Body of pancreas (tissue), 4 donors: ENCODE data around the gene HAUS6. TPM values are rescaled to one million over a fixed set of nuclear protein-coding genes. Genes with fewer than 3 reads are reported as not detected.
"Not testable (repeated sequence)": the region's sequence is repeated elsewhere in the genome, so short reads cannot be mapped to it uniquely, and the experiment has no call there.

Experiments
- ATAC-seq: fragments of 150-250 bp; one replicate; pipeline ENCODE4 v1.9.1; 2016
- DNase-seq, 4 donors: peaks; one replicate each; pipeline ENCODE4 v3.0.0-alpha.2; 2019
- H3K27ac ChIP-seq, 4 donors: fragments of 200-600 bp; sonication (generic); 1 replicate in 3 of 4; 2 replicates in 1 of 4; pipeline versions ENCODE4 v1.5.1 to v1.6.1; 2016 to 2019; ENCODE audit warnings: mild to moderate bottlenecking in 1 of 4, mixed read lengths in 1 of 4, moderate library complexity in 1 of 4
- H3K27me3 ChIP-seq, 2 donors: fragments of 200-600 bp; sonication (generic); one replicate each; pipeline ENCODE4 v1.6.0; 2016; ENCODE audit warnings: mild to moderate bottlenecking in 1 of 2
- H3K36me3 ChIP-seq, 2 donors: fragments of 200-600 bp; sonication (generic); replicated peaks in 1 of 2; 2 replicates each; pipeline ENCODE4 v1.5.1; 2016; ENCODE audit warnings: low read depth in 2 of 2; ENCODE audit not compliant: insufficient read depth in 1 of 2
- H3K4me1 ChIP-seq: fragments of 200-600 bp; sonication (generic); one replicate; pipeline ENCODE4 v1.6.0; 2016
- H3K4me3 ChIP-seq, 2 donors: fragments of 200-600 bp; sonication (generic); 1 replicate in 1 of 2; 2 replicates in 1 of 2; pipeline ENCODE4 v1.5.1; 2016 to 2019
- H3K9me3 ChIP-seq, 3 donors: fragments of 200-600 bp; sonication (generic); 1 replicate in 2 of 3; 2 replicates in 1 of 3; pipeline ENCODE4 v1.5.1; 2016
- POLR2A ChIP-seq, 3 donors: fragments of 450-650 bp; IDR thresholded peaks; one replicate each; pipeline ENCODE4 v1.6.1; 2016; ENCODE audit warnings: antibody characterized with exemption in 3 of 3, mild to moderate bottlenecking in 2 of 3
- WGBS, 2 donors: methylation state at CpG; one replicate each; pipeline ENCODE4 v1.1.5; 2017; 5-methylcytosine and 5-hydroxymethylcytosine counted together
- intact Hi-C: fragments of 100-400 bp; cut with DNase I; formaldehyde crosslinking; loops from one replicate; pipeline ENCODE4 v1.15.1; 2023
- total RNA-seq, 2 donors: library from RNA; depleted of rRNA; stranded (reverse); fragments of >200 nt; gene quantifications; one replicate each; pipeline ENCODE4 v1.1.0, GENCODE V29; 2016
- TF ChIP-seq, protein P1 (sequence below), 7 experiments: fragments of 450-650 bp in 4 of 7; fragments of 200-600 bp in 3 of 7; sonication (generic) in 3 of 7; IDR thresholded peaks; one replicate each; pipeline ENCODE4 v1.5.1; 2016 to 2019; ENCODE audit warnings: antibody characterized with exemption in 7 of 7

HAUS6 gene
- total RNA-seq, 2 donors from 2014 or later, result 5.3 to 5.4 TPM

DNA sequence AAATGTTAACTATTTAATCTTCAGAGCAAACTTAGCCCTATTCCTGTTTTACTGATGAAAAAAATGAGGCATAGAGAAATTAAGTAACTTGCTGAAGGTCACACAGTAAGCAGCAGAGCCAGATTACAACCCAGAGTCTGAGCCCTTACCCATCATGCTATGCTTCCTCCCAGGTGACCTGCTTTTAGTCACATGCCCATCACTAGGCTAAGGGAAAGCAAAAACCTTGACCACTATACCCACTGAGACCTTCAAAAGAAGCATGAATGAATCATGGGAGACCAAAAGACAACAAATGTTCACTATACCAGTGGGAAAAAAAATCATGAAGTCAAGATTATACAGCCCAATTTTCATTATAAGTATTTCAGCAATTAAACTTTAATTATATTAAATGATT, 5.3 kb upstream of the HAUS6 start:
- H3K36me3 ChIP-seq, result no peaks in the 10 kb centered on the region
- no peak overlapping the region for H3K27ac ChIP-seq
- no peak for ATAC-seq
- TF ChIP-seq, protein P1, sequence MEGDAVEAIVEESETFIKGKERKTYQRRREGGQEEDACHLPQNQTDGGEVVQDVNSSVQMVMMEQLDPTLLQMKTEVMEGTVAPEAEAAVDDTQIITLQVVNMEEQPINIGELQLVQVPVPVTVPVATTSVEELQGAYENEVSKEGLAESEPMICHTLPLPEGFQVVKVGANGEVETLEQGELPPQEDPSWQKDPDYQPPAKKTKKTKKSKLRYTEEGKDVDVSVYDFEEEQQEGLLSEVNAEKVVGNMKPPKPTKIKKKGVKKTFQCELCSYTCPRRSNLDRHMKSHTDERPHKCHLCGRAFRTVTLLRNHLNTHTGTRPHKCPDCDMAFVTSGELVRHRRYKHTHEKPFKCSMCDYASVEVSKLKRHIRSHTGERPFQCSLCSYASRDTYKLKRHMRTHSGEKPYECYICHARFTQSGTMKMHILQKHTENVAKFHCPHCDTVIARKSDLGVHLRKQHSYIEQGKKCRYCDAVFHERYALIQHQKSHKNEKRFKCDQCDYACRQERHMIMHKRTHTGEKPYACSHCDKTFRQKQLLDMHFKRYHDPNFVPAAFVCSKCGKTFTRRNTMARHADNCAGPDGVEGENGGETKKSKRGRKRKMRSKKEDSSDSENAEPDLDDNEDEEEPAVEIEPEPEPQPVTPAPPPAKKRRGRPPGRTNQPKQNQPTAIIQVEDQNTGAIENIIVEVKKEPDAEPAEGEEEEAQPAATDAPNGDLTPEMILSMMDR (IDR thresholded peaks at IDR 0.05), result no peak
- no peaks in the 10 kb centered on the region for H3K4me1 ChIP-seq
- H3K4me3 ChIP-seq, result no peak overlapping the region
- no peaks in the 10 kb centered on the region for H3K9me3 ChIP-seq
- intact Hi-C loops, result no loop called here
- DNase-seq, result no peak
- no peaks in the 10 kb centered on the region for H3K27me3 ChIP-seq

DNA sequence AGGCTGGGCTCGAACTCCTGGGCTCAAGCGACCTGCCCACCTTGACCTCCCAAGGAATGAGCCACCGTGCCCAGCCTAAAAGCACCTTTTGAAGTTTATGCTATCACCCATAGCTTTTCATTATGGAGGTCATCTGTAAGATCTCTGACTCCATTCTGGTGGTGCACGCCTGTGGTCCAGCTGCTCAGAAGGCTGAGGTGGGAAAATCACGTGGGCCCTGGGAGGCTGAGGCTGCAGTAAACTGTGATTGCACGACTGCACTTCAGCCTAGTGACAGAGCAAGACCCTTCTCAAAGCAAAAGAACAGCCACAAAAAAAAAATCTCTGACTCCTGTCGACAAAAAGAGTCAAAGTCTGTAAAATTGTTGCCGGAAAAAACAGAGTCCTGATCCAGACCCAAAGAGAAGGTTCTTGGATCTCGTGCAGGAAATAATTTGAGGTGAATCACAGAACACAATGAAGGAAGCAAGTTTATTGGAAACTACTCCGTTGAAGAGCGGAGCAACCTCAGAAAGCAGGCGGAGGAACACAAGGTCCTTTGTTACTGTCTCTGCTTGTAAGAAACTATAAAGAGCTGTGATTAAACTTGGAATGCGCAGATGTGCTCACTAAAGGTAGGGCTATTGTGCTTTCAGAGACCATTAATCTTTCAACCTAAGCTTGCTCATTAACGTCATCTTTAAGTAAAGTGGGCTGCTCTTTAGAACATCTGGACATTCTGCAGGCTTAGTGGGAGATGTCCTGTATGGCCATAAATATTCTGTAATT, 2.0 kb upstream of the HAUS6 start:
- H3K27ac ChIP-seq, result no peak overlapping the region
- no peaks in the 10 kb centered on the region for H3K36me3 ChIP-seq
- intact Hi-C loops, result no loop called here
- H3K9me3 ChIP-seq, result no peaks in the 10 kb centered on the region
- no peak for DNase-seq
- WGBS, 2 donors, result 55 to 65% methylated on average over 14 of the region's 14 CpGs
- ATAC-seq, result no peak
- H3K4me1 ChIP-seq, result peaks cover 9% of the 10 kb centered on the region
- no peak overlapping the region for H3K4me3 ChIP-seq
- H3K27me3 ChIP-seq, result no peaks in the 10 kb centered on the region
- TF ChIP-seq POLR2A (IDR thresholded peaks at IDR 0.05), result no peak
- TF ChIP-seq, protein P1 (IDR thresholded peaks at IDR 0.05), result no peak

DNA sequence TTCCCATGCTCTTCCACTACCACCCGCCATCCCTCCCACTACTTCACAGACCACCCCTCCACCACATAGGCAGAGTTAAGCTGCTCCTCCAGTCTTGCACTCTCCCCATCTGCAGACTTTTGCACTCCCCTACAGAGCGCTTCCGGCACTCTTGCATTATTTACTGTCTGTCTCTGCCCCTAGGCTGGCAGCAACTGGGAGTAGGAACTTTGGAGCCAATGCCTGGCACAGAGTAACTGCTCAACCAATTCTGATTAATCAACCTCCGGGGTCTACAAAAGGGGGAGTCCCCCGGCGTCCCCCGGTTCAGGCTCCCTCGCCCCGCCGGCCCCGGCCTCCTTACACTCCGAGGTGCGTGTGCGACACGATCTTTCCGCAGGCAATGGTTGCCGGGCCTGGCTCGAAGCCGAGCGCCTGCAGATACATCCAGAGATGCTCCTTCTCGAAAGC, 498 bp downstream of the HAUS6 start:
- no peak for TF ChIP-seq POLR2A (IDR thresholded peaks at IDR 0.05)
- TF ChIP-seq, protein P1 (IDR thresholded peaks at IDR 0.05), result no peak
- ATAC-seq, result peak; percentile 9
- intact Hi-C loops, result no loop called here

DNA sequence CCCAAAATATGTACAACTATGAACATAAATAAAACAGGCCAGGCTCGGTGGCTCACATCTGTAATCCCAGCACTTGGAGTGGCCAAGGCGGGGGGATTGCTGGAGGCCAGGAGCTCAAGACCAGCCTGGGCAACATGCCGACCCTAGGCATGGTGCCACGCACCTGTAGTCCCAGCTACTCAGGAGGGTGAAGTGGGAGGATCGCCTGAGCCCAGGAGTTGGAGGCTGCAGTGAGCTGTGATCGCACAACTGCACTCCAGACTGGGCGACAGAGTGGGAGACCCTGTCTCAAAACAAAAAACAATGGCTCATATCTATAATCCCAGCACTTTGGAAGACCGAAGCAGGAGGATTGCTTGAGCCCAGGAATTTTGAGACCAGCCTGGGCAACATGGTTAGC, 1.5 kb downstream of the HAUS6 start:
- ATAC-seq (no peak), DNase-seq (no peak)
- Histone ChIP-seq H3K4me3 (no peak overlapping the region), H3K9me3 (no peaks in the 10 kb centered on the region), H3K27me3 (no peaks in the 10 kb centered on the region), H3K36me3 (no peaks in the 10 kb centered on the region), H3K4me1 (peaks cover 9% of the 10 kb centered on the region), H3K27ac (no peak overlapping the region)
- 79 to 89% methylated on average over 7 to 8 of the region's 8 CpGs for WGBS, 2 donors
- intact Hi-C loops, result no loop called here
- TF ChIP-seq, protein P1 (IDR thresholded peaks at IDR 0.05), result no peak
- no peak for TF ChIP-seq POLR2A (IDR thresholded peaks at IDR 0.05)

More for the DNA sequence above, 498 bp downstream of the HAUS6 start:
- Histone ChIP-seq H3K4me1 (peaks cover 9% of the 10 kb centered on the region), H3K4me3 (peak overlapping the region; percentile 62 to 91), H3K36me3 (no peaks in the 10 kb centered on the region), H3K27ac (peak overlapping the region in 3 of 4 donors; percentile 81 to 89 (median 86)), H3K27me3 (no peaks in the 10 kb centered on the region), H3K9me3 (no peaks in the 10 kb centered on the region)
- 0 to 2% methylated on average over 7 to 21 of the region's 21 CpGs for WGBS, 2 donors
- DNase-seq, result peak in 3 of 4 donors; percentile 12 to 31 (median 31)

DNA sequence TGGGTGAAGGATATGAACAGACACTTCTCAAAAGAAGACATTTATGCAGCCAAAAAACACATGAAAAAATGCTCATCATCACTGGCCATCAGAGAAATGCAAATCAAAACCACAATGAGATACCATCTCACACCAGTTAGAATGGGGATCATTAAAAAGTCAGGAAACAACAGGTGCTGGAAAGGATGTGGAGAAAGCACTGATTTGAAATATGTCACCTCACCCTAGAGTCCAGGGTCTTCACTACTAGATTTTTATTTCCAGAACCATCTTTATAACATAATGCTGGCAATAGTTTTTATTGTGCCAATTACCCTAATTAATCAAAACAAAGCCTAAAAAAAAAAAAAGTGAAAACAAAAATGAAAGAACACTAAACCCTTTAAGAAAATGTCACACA, 5.3 kb downstream of the HAUS6 start:
- H3K4me3 ChIP-seq, H3K9me3 ChIP-seq, intact Hi-C loops, H3K27me3 ChIP-seq, ATAC-seq, DNase-seq, H3K27ac ChIP-seq, H3K36me3 ChIP-seq, H3K4me1 ChIP-seq: not testable (repeated sequence)
